Measurements from ENCODE around the gene RAB24.
"Not testable (repeated sequence)": the region's sequence is repeated elsewhere in the genome, so short reads cannot be mapped to it uniquely, and the experiment has no call there.

RAB24 gene

GRCh38 chr5:177291735-177292134, 11.8 kb downstream of the RAB24 start:
- no peak for DNase-seq

- no peak for DNase-seq
These were observed 12.5 kb downstream of the RAB24 start for GRCh38 chr5:177290816-177291596.

GRCh38 chr5:177288191-177288590, 15.3 kb downstream of the RAB24 start:
- no peak for DNase-seq

GRCh38 chr5:177276886-177277285, 26.6 kb downstream of the RAB24 start:
- DNase-seq = no peak

- DNase-seq = no peak
These were observed 27.6 kb downstream of the RAB24 start for GRCh38 chr5:177275883-177276282.

GRCh38 chr5:177271113-177271512, 32.4 kb downstream of the RAB24 start:
- no peak for DNase-seq

GRCh38 chr5:177270653-177271052, 32.9 kb downstream of the RAB24 start:
- DNase-seq = no peak

GRCh38 chr5:177269976-177270375, 33.5 kb downstream of the RAB24 start:
- DNase-seq = no peak

- DNase-seq = no peak
These were observed 34.2 kb downstream of the RAB24 start for GRCh38 chr5:177269232-177269895.

GRCh38 chr5:177265395-177265794, 38.1 kb downstream of the RAB24 start:
- DNase-seq = no peak

- no peak for DNase-seq
These were observed 39.3 kb downstream of the RAB24 start for GRCh38 chr5:177264178-177264577.

- DNase-seq = no peak
These were observed 42.0 kb downstream of the RAB24 start for GRCh38 chr5:177261510-177261909.

GRCh38 chr5:177260961-177261360, 42.6 kb downstream of the RAB24 start:
- no peak for DNase-seq

GRCh38 chr5:177258711-177259110, 44.8 kb downstream of the RAB24 start:
- not testable (repeated sequence) for DNase-seq

GRCh38 chr5:177256296-177256695, 47.2 kb downstream of the RAB24 start:
- DNase-seq = no peak

- DNase-seq = no peak
These were observed 50.3 kb downstream of the RAB24 start for GRCh38 chr5:177253252-177253651.
